Pancreas (tissue), 10 donors: Measurements from ENCODE around the gene NPPB. TPM values are rescaled to one million over a fixed set of nuclear protein-coding genes. Genes with fewer than 3 reads are reported as not detected.

ENCODE experiments used
- ATAC-seq, 4 donors: fragments of 200-7000 bp; cut with Tn5 transposase; one replicate each; pipeline versions ENCODE4 v1.8.0 to v1.9.1; 2020; ENCODE audit warnings: mild to moderate bottlenecking in 4 of 4, moderate library complexity in 4 of 4
- DNase-seq, 6 donors: peaks; one replicate each; pipeline ENCODE4 v3.0.0-alpha.2; 2020
- FAIRE-seq: peaks from 2 replicates; lab custom pipeline; 2012; peaks lifted over from hg19 to GRCh38; lab: Jason Lieb, UNC
- H3K27ac ChIP-seq, 4 donors: fragments of 200-600 bp; sonication (generic); 1 replicate in 3 of 4; 2 replicates in 1 of 4; pipeline versions ENCODE4 v1.5.0 to v1.8.0; 2020
- H3K27me3 ChIP-seq, 4 donors: fragments of 200-600 bp; one replicate each; pipeline ENCODE4 v1.8.0; 2021
- H3K36me3 ChIP-seq, 3 donors: fragments of 200-600 bp; sonication (generic) in 1 of 3; one replicate each; pipeline versions ENCODE4 v1.5.0 to v1.8.0; 2020 to 2021
- H3K4me1 ChIP-seq, 3 donors: fragments of 200-600 bp; one replicate each; pipeline ENCODE4 v1.8.0; 2021
- H3K4me3 ChIP-seq, 4 donors: fragments of 200-600 bp; sonication (generic) in 2 of 4; one replicate each; pipeline versions ENCODE4 v1.5.0 to v1.8.0; 2020 to 2021
- H3K9me3 ChIP-seq, 4 donors: fragments of 200-600 bp; one replicate each; pipeline ENCODE4 v1.8.0; 2021
- WGBS, 2 donors: extraction: QIAGEN DNeasy Blood & Tissue Kit; methylation state at CpG; one replicate each; pipeline ENCODE4 v1.1.7; 2013; 5-methylcytosine and 5-hydroxymethylcytosine counted together
- intact Hi-C, 3 donors: fragments of 100-400 bp; cut with DNase I; formaldehyde crosslinking; loops; one replicate each; pipeline versions ENCODE4 v1.11.1 to v1.14.2; 2022
- polyA plus RNA-seq, 2 donors: library from polyadenylated mRNA; stranded (reverse); fragments of 200-250 nt; gene quantifications; one replicate each; pipeline ENCODE4 v1.2.3, GENCODE V29; 2013
- total RNA-seq, 6 donors: library from RNA; stranded (reverse); fragmentation: NEBNext Ultra II Directional in 4 of 6; extraction: Animal tissue kit (Norgen Biotek cat#: 25700) in 4 of 6; gene quantifications; one replicate each; pipeline versions ENCODE4 v1.2.1 to v1.2.4, GENCODE V29; 2021 to 2023
- TF ChIP-seq, protein P1 (sequence below), 4 donors: fragments of 200-600 bp; sonication (generic) in 3 of 4; IDR thresholded peaks; one replicate each; pipeline versions ENCODE4 v1.5.0 to v1.8.0; 2021; ENCODE audit warnings: antibody characterized with exemption in 4 of 4
- donor health status: healthy with polysubstance abuse.
- donor health status: DM: no; HTN: no; CAD: no; lungs with moderate emphysema.
- donor health status: DM: no; HTN: no; CAD: no.
- donor health status: control.
- donor health status: control.
- donor health status: Bipolar disorder and iron deficiency.
- donor health status: DM: yes; HTN: yes; CAD: no.
- donor health status: DM: no; HTN: no; CAD: no.
- donor health status: DM: no; HTN: no; CAD: no.
- donor health status: DM: yes; HTN: yes; CAD: no.

NPPB gene
- total and polyA plus RNA-seq, 8 donors, result 0.28 to 1.6 (median 0.95) TPM; not detected in 3

DNA sequence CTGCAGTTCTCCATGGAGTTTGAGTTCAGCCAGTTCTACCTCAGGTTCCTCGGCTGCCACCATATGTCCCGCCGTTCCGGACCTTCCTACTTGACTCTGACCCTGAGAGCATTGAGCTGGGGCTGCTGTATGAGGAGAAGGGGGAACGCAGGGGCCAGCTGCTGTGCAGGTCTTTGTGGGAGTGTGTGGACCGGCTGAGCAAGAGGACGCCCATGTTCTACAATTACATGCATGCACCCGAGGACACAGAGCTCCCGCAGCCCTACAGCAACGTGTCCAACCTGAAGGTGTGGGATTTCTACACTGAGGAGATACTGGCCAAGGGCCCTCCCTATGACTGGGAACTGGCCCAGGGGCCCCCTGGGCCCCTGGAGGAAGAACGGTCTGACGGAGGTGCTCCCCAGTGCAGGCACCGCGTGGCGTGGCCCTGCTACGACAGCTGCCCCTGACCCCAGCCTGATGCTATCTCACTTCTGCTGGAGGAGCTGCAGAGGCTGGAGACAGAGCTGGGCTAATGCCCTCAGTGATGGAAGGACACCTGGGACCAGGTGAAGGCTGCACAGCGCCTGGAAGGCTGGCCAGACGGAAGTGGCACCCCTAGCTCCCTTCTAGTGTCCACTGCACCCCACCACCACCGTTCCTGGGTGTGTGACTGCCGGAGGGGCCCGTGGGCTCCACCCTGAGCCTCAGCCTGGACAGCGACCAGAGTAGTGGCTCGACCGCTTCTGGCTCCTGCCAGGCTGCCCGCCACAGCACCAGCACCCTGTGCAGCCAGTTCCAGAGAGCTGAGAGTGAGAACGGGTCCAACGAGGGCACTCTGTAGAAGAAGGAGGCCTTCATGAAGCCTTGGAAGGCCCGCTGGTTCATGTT lies 20.8 kb upstream of the NPPB start:
- TF ChIP-seq, protein P1, sequence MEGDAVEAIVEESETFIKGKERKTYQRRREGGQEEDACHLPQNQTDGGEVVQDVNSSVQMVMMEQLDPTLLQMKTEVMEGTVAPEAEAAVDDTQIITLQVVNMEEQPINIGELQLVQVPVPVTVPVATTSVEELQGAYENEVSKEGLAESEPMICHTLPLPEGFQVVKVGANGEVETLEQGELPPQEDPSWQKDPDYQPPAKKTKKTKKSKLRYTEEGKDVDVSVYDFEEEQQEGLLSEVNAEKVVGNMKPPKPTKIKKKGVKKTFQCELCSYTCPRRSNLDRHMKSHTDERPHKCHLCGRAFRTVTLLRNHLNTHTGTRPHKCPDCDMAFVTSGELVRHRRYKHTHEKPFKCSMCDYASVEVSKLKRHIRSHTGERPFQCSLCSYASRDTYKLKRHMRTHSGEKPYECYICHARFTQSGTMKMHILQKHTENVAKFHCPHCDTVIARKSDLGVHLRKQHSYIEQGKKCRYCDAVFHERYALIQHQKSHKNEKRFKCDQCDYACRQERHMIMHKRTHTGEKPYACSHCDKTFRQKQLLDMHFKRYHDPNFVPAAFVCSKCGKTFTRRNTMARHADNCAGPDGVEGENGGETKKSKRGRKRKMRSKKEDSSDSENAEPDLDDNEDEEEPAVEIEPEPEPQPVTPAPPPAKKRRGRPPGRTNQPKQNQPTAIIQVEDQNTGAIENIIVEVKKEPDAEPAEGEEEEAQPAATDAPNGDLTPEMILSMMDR (IDR thresholded peaks at IDR 0.05), result no peak
- ATAC-seq, result no peak
- Histone ChIP-seq H3K36me3 (no peaks in the 10 kb centered on the region), H3K9me3 (no peaks in the 10 kb centered on the region), H3K27ac (no peak overlapping the region), H3K4me3 (no peak overlapping the region), H3K27me3 (no peaks in the 10 kb centered on the region), H3K4me1 (peaks cover 0 to 8% (median 6%) of the 10 kb centered on the region in 3 donors)
- FAIRE-seq, result no peak
- WGBS, 2 donors, result 69 to 81% methylated on average over 28 of the region's 28 CpGs
- intact Hi-C loops, result no loop called here
- no peak for DNase-seq

DNA sequence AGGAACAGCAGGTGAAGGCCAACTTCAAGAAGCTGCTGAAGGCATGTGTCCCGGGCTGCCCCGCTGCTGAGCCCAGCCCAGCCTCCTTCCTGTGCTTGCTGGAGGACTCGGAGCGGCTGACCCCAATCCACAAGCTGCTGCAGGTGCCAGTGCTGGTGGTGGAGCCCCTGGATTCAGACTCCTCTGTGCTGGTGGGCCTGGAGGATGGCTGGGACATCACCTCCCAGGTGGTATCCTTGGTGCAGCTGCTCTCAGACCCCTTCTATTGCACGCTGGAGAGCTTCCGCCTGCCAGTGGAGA lies 20.1 kb upstream of the NPPB start:
- Histone ChIP-seq H3K27ac (no peak overlapping the region), H3K9me3 (no peaks in the 10 kb centered on the region), H3K4me1 (peaks cover 0 to 8% (median 6%) of the 10 kb centered on the region in 3 donors), H3K27me3 (no peaks in the 10 kb centered on the region), H3K36me3 (no peaks in the 10 kb centered on the region), H3K4me3 (no peak overlapping the region)
- 74 to 82% methylated on average over 6 of the region's 6 CpGs for WGBS, 2 donors
- DNase-seq (no peak), FAIRE-seq (no peak), ATAC-seq (no peak)
- intact Hi-C loops, result no loop called here
- TF ChIP-seq, protein P1 (IDR thresholded peaks at IDR 0.05), result no peak

DNA sequence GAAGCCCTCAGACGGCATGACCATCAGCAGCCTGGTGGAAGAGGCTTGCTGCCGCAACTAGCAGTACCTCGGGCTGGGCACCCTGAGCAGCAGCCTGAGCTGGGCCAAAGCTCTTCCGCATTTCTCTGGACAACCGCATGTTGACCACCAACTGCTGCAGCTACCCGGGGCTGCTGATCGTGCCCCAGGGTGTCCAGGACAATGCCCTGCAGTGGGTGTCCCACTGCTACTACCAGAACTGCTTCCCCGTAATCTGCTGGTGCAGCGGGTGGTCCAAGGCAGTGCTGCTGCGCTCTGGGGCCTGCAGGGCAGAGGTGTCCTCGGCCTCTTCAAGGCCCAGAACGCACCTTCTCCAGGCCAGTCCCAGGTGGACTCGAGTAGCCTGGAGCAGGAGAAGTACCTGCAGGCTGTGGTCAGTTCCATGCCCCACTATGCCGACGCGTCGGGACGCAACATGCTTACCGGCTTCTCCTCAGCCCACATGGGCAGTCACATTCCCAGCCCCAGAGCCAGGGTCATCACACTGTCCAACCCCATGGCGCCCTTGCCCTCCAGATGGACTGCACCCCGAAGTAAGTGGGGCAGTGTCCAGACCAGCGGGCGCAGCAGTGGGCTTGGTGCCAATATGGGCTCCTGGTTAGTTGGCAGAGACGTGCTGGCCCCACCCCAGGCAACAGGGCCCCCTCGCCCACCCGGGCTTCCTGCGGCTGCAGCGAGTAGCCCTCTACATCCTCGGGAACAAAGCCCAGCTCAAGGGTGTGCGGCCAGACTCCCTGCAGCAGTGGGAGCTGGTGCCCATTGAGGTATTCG lies 19.5 kb upstream of the NPPB start:
- TF ChIP-seq, protein P1 (IDR thresholded peaks at IDR 0.05), result no peak
- no peak for FAIRE-seq
- no peaks in the 10 kb centered on the region for H3K9me3 ChIP-seq

DNA sequence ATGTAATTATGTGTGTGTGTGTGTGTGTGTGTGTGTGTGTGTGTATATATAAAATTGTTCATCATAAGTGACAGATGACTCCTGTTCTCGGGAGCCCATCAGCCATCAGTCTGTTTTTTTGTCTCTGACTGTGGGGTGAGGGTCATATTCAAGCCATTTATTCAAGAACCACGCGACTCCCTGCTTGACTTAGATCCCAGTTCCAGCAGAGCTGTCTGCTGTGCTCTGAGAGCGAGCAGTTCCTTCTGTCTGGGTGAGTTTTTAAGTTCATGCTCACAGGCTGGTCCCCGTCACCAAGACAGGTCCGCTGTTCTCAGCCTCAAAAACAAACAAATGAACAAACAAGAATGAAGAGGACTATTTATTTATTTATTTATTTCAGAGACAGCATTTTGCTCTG lies 18.3 kb upstream of the NPPB start:
- H3K4me1 ChIP-seq, result no peaks in the 10 kb centered on the region
- 47 to 54% methylated on average over 6 of the region's 6 CpGs for WGBS, 2 donors
- DNase-seq (no peak), ATAC-seq (no peak), FAIRE-seq (no peak)
- intact Hi-C loops, result no loop called here
- no peaks in the 10 kb centered on the region for H3K9me3 ChIP-seq
- H3K4me3 ChIP-seq, result no peak overlapping the region
- H3K36me3 ChIP-seq, result no peaks in the 10 kb centered on the region
- H3K27ac ChIP-seq, result no peak overlapping the region
- TF ChIP-seq, protein P1 (IDR thresholded peaks at IDR 0.05), result no peak
- no peaks in the 10 kb centered on the region for H3K27me3 ChIP-seq

More for the DNA sequence above, 19.5 kb upstream of the NPPB start:
- Histone ChIP-seq H3K4me1 (peaks cover 0 to 8% (median 6%) of the 10 kb centered on the region in 3 donors), H3K27me3 (no peaks in the 10 kb centered on the region), H3K4me3 (no peak overlapping the region), H3K36me3 (no peaks in the 10 kb centered on the region), H3K27ac (no peak overlapping the region)
- WGBS, 2 donors, result 68 to 81% methylated on average over 31 of the region's 31 CpGs
- DNase-seq (no peak), ATAC-seq (no peak)
- intact Hi-C loops, result no loop called here
